ENCODE measurements around the gene NDUFA11.

Gene NDUFA11

DNA sequence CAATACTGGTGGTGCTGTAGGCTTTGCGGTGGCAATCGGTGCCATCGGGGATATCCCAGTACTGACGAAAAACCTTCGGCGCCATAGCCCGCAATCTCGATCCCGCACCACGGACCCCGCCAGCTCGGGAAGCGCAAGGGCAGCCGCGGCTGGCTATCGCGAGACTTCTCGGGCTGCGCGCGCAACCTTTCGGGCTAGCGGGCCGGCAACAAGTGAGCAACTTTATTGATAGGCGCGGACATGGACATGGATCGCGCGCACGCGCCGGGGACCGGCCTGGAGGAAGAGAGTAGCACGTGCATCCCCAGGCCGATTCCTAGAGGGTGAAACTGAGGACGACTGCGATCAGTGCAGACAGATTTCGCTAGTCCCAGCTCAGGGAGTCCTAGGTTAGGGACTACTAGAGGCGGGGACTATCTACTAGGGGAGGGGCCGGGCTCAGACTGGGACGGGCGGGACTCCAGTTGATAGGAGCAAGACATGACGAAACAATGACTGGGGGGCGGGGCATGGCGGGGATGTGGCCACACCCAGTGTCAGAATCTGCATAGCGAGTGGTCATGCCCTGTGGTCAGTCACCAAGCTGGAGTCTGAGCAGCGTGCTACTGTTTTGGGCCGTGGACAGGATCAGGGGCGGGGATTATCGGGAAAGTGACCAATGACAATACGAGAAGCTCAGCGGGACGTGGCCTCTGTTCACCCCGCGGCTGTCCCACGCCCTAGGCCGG, at the start of gene NDUFA11:
Gene NDUFA11 (minus strand): TSS at position 167 of the 728 bp plus-strand sequence. CDS start 82 bp downstream, at position 85.
- DNase-seq: peak; percentile 96

DNA sequence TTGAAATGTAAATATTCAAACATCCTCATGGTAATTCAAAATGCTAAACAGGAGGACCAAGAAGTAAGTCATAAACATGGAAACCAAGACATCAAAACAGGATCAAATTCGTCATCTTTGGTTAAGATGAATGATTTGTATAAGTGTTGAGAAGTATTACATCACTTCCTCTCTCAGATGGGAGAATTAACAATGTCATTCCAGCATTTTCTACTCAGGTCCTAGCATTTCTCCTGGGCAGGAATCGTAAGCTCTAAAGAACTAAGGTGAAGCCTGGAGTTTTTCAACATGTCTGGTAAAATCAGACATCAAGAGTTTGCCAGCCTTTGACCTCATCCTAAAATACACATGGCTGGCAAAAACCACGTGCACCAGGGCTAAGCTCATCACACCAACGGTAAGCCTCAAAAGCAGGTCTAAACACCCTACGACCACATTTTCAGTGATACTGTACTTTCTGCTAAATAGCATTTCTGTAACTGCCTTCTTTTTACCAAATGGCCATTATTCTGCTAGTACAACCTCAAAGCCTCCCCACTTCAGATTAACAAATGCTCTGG, 49.5 kb upstream of the NDUFA11 start:
- DNase-seq: no peak

DNA sequence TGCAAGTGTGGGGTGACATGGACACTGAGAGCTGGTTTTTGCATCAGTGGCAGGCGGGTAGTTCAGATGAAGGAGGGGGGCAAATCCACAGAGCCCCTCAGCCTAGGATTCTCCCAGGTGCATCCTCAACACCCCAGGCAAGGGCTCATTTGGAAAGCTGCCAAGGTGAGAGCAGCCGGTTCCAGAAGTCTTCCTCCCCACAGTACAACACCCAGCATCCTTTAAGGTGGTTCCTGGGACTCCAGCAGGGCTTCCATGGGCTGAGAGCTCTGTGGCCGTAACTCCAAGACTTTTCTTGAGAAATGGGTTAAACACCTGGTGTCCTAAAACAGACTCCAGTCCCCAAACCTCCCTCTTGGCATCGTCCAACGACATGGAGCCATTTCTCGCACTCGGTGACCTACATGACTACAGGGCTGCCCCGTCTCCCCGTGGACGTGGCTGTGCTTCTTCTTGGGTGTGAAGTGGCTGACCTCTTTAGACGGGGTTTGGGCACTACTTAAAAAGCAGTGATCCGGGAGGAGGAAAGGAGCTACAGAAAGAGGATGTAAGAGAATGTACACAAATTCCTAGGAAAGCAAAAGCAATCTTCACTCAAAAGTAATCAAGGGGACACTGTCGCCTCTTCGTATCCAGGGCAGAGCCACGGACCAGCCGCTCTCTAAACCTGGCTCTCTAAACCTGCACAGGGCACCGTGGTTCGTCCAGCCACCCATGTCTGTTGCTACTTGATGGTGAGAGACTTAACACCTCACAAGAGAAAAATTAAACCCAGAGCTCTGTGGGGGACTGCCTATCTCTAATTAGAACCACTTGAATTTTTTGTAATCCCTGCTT, 48.8 kb upstream of the NDUFA11 start:
- DNase-seq: peak; percentile 32

DNA sequence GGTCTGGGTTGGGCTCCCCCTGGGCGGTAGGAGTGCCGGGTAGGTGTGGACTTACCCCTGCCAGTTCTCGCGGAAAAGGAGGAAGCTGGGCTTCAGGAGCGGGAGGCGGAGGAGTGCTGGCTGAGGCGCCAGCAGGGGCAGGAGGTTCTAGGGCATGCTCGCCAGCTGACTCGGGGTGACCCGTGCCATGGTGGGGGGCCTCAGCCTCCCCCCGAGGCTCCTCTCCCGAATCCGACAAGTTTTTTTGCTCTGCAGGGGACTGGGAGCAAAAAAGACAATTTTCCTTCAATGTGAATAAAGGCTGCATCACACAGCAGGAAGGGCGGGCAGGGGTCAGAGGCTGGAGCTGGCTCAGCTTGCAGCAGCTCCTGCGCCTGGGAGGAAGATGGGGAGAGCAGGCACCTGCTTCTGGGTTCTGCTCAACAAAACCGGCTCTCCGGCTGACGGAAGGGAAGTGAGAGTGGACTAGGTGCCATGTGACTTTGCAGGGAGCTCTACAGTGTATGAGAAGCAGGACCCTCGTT, 47.8 kb upstream of the NDUFA11 start:
- DNase-seq: no peak

DNA sequence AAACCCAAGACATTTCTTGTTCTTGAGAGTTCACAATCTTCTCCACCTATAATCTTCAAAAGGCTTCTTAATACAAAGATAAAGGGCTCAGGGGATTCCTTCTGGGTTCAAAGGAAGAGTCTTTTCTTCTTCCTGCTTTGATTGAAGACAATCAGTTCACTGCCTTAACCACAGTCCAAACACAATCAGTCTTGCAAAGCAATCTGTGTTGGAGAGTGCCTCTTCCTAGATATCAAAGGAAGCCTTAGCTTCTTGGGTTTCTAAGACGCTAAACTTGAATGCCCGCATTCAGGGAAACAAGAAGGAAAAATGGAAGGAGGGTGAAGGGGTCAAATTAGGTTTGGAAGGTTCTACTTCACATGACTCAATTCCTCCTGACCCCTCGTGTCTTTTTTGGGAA, 47.2 kb upstream of the NDUFA11 start:
- DNase-seq: no peak

DNA sequence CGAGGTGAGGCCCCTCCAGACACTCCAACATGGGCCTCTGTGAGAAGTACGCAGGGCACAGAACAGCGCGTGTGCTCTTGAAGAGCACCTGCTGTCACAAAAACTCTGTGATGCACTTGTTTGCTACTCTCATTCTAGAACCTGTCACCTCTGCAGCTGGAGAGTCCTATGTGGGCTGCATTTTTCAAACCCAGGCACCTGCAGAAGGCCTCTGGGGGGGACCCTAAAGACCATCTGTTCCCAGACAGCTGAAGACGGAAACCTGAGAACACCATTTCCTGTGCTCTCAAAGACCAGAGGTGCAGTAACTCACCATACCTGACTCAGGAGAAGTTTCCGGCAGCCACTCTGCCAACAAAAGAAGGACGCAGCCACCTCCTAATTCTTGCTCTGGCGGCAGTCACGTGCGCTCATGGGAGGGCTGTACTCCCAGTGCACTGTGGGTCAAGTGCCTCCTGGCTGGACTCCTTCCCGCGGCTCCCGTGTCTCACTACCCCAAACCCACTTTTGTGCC, 46.3 kb upstream of the NDUFA11 start:
- DNase-seq: peak; percentile 66

DNA sequence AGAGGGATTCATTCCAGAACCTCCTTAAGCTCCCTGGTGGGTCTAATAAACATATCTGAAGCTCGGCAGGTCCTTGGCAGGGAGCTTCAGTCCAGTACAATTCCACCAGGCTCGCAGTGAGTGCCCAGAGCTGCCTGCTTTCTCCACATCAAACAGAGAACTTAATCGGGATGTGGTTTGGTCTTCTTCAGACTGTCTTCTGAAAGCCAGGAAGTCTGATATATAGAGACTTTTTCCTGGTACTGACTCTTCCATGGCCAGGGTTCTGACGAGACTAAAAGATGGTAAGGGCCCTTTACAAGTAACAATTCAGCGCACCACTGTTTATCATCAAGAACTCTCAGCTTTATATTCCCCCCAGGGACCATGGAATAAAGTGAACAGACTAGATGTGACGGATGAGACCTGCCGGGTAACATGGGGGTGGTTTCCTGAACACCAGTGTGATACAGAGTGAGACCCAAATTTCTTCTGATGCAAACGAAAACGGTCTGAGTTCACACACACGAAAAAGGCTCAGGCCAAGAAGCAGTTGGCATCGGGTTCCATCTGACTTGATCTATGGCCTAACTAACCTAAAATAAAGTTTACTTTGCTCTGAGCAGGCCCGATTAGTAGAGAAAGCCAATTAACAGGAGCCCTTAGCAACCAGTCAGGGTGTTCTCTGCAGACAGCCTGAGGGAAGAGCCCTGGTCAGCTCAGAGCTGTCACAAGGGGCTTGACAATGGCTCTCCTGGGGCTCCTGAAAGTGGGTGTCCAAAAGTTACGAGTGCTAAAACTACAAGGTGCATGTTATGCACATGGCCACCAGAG, 45.4 kb upstream of the NDUFA11 start:
- no peak for DNase-seq

DNA sequence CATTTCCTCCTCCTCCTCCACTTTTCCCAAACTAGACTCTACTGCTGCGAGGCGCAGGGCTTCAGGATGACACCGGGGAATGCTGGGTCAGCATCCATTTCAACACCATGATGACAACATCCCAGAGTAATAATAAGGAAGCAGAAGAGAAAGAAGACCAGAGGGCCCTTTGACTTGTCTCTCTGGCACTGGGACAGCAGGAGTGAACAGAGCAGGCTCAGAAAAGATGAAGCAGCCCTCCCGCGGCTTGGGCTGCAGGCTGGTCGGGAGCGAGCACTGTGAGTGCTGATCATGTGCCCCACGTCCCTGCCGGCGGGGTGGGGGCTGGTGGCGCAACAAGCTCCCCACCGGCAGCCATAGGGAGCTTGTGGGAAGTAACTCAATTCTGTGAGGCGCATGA, 43.8 kb upstream of the NDUFA11 start:
- DNase-seq: no peak

DNA sequence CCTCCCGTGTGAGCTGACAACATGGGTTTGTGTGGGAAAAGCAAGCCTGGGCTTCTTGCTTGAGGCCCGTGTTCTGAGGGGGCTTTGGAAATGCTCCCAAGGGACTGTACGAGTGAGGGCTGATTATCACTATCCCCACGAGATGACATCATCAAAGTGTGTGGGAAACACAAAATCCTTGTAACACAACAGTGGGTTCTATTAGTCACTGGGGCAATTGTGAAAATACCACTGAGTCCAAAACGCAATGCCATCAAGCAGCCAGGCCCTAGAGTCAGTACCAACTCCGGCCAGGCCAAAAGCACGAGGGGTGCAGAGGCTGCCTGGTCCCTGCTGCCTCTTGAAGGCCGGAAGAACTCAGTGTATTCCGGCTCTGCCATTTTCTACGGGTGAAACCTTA, 40.0 kb upstream of the NDUFA11 start:
- DNase-seq: no peak

DNA sequence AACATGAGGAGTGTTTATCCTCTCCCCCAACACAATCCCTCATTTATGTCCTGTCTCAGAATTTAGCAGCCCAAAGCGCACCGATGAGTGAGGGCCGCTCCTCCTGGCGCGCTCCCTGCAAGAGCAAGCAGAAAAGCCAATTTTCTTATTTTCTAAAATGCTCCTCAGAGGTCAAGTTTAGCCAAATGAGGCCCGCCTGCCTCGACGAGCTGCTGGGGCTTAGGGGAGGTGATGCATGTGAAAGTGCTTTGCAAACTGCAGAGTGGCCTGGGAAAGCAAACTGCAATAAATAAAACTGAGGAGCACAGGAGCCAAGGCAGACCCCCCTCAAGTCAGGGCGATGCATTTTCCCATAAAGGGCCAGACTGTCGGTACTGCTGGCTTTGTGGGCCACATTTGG, 39.5 kb upstream of the NDUFA11 start:
- no peak for DNase-seq

DNA sequence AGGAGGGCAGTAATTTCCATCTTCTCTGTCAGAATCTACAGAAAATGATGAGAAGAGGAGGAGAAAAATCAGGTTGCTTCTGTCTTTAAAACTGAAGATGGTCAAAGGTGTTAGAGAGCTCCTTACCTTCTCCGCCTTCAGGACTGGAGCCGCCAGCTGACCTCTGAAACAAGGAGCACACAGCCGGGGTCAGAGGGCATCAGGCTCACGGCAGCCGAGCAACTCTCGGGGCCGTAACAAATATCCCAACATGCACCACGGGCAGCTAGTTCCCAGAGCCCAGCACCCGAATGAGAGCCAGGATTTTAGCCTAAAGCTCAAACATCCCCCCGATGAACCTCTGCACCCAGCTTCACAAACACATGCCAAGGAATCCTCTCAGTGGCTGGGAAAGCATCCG, 38.1 kb upstream of the NDUFA11 start:
- DNase-seq: no peak

DNA sequence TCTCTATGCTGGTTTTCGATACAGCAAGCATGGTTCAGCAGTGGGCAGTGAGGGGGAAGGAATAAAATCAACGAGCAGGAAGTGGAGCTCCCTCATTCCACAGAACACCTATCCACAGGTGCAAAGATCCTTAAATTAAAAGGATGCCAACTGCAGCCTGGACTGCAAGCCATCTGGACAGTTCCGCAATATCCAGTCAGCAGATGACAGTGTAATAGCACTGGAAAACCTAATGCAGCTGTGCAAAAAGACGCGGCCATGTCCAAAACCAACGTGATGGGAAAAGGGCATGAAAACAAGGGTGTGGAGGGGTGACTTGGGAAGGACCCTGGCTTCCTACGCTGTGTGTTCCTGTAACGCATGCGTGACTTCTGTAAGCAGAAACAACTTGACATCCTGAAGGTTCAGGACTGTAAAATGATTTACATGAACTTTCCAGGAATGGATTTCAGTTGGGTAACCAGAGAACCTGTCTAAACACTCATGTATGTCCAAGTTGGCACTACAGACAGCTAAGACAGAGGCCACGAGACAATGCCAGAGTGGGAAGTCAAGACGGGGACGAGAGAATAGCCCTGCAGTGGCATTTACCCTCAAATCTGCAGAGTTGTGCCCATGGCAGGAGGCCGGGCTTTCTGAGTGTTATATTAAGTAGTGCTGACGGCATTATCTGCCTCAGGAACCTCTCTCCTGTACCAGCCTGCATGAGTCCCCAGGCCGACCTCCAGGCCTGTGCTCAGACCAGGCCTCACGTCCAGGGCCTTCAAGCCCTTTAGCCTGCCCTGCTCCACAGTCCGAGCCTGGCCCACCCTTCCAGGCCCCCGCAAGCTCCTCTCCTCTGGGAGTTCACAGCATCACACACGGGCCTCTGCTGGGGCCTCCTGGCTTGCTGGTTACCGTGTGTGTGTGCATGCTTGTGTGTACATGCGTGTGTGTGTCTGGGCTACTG, 36.9 kb upstream of the NDUFA11 start:
- no peak for DNase-seq

DNA sequence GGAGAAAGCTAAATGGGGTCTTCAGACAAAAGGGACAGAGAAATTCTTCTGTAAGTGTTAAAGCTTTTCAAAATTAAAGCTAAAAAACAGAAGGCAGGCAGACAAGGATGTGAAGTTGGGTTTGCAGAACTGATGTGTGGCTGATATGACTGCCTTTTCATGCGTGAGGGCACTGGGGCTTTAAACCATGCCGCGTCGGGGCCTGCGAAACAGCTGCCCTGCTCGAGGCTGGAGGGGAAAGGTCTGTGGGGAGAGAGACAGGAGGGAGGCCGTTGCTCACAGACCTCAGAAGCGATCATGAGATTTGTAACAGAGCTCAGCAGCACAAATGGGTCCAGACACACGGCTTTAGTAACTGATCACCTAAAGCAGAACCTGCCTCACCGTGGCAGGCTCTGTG, 34.0 kb upstream of the NDUFA11 start:
- DNase-seq: no peak

DNA sequence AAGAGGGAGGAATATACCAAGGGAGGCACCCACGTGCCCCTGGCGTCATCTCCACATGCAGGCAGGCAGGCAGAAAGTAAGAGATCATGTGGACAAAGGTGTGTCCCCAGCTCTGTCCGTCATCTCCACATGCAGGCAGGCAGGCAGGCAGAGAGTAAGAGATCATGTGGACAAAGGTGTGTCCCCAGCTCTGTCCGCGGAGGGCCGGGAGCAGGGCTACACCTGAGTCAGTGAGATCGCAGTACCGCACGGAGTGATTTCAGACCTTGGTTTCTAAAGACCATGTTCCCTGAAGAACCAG, 32.7 kb upstream of the NDUFA11 start:
- DNase-seq: no peak

DNA sequence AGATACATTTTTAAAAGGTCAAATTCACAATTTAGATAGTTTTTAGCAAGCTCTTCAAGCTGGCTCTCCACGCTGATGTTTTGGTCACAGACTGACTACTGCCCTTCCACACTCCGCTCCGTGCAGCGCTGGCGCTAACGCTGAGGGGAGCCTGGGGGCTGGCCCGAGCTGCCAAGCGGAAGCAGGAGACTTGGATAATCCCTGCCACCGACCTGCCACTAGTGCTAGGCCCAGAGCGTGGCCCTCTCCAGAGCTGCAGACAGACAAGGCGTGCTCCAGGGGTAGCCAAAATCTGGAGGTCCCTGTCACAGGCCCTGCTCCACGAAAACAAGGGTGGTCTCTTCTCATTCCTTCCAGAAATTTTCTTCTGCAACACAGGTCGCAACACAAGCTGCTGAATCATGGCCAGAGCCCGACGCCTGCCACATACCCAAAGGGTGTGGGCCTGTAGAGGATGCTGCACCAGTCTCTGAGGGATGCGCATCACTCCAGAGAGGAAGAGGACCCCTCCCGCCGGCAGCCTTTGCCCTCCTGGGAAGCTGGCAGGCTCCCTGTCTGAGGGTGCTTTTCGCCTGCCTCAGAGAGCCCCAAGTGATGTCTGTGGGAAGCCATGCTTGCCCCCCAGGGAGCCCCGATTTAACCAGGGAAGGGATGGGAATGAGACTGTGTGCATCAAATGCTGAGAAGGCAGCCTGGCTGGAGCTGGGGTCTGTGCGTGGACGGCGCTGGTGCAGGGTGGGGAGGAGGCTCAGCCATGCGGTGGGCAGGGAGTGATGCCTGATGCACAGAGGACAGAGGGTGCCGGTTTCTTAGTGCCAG, 32.1 kb upstream of the NDUFA11 start:
- DNase-seq: no peak

DNA sequence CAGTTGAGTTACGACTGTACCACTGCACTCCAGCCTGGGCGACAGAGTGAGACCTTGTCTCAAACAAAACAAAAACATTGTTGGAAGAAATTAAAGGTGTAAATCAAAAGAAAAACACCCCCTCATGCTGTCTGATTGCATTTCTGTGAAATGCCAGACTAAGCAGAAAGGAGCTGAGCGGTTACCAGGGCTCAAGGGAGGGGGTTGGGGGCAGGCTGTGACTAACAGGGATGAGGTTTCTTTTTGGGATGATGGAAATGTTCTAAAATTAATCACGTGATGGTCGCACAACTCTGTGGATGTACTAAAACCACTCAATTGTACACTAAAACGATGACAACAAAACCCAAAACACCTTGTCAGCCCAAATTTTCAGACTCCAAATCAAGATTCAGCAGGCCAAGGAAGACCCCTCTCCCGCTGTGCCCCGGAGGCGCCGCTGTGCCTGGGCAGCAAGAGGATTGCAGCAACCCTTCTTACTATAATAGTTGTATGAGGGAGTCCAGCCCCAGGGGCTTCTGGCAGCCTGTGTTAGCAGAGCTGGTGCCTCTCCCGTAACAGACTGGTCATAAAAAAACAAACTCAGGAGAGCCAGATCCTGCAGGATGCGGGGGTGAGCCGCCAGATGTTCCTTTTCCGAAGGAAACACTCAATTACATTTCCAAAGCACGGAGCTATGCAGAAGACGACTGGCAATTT, 31.3 kb upstream of the NDUFA11 start:
- no peak for DNase-seq

DNA sequence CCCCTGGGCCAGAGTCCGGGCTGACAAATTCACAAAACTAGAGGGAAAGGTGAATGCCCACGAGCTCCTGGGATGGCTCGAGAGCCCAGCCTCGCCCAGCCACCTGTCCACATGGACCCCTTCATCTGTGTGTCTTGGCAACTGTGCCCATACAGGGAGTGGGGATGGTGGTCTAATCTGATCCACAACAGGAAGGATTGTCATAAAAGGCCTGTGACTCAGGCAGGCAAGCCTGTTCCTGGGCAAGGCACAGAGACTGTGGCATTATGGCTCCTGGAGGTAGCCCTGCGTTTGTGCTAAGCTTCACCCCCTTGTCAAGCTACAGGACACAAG, 30.4 kb upstream of the NDUFA11 start:
- DNase-seq: no peak

DNA sequence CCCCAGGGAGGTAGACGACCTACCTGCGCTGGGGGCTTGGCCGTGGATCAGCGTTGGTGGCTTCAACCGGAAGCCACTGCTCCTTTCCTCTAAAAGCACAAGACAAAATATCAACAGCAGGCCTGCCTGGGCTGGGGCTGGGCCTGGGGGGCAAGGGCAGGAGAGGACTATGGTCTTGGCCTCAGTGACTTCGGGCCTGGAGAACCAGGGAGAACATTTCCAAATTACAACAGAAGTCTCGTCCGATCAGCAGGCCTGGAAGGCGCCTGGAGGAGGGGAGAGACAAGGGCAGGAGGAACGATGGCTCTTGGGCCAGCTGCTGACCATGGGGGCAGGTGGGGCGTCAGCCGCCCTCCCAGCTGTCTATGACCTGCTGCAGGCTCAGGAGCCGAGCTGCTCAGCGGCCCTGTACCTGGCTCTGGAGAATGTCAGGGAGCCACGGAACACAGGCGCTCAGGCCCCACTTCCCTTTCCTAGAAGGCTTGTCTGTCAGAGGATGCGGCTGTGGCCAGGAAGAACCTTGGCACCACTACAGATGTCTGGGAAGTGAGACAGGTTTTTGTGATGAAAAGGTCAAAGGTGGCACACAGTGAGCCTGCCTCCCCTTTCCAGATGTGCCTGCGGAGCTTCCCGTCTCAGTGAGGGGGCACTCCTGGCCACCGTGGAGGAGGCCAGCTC, 29.9 kb upstream of the NDUFA11 start:
- no peak for DNase-seq

DNA sequence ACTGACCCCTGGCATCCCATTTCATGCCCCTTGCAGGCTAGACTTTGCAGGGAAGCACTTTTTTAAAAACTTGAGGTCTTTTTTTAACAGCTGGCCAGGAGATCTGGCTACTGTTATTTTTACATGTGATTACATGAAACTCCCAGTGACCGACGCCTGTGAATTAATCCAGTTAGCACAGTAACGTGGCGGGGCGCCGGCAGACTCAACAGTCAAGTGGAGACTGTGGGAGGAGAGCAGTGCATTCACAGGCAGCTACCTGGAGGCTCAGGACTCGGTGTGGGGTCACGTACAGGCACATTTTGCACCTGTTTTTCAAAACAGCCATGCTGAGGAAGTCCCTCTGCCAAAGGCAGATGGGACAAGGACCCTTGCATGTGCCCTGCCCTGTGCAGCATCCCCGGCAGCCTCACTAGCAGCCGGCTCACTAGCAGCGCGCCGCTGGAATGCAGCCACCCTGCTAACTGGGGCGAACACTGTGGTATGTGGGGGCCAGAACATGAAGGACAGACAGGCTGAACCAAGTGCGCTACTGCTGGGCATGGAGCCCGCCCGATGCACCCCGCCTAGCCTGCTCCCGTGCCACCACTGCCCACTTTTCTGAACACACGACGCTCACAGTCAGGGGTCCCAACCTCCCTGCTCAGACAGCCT, 29.1 kb upstream of the NDUFA11 start:
- no peak for DNase-seq

Measured in NCI-H1092 (cell line).